Spinal cord (tissue), 10 donors: ENCODE data around the gene C1orf56. TPM values are rescaled to one million over a fixed set of nuclear protein-coding genes. Genes with fewer than 3 reads are reported as not detected.
A peak's percentile ranks its signal among the peaks of the same experiment; 100 is the strongest.

Source experiments
- DNase-seq, 6 donors: peaks; one replicate each; pipeline versions ENCODE4 v3.0.0 to v3.0.0-alpha.2; 2013 to 2015; ENCODE audit warnings: low spot score in 6 of 6, low read depth in 4 of 6
- H3K27ac ChIP-seq: one replicate; pipeline ENCODE4 v1.5.1; 2013; ENCODE audit warnings: low read depth, low read length, control low read depth
- H3K27me3 ChIP-seq: one replicate; pipeline ENCODE4 v1.6.1; 2013; ENCODE audit warnings: low read length; ENCODE audit not compliant: control insufficient read depth, insufficient read depth
- H3K36me3 ChIP-seq: one replicate; pipeline ENCODE4 v1.6.1; 2013; ENCODE audit warnings: low read length; ENCODE audit not compliant: control insufficient read depth, insufficient read depth
- H3K4me1 ChIP-seq: one replicate; pipeline ENCODE4 v1.6.1; 2013; ENCODE audit warnings: low read length; ENCODE audit not compliant: control insufficient read depth, insufficient read depth
- H3K4me3 ChIP-seq: one replicate; pipeline ENCODE4 v1.5.1; 2013; ENCODE audit warnings: low read depth, low read length, control low read depth
- H3K9me3 ChIP-seq: one replicate; pipeline ENCODE4 v1.6.1; 2013; ENCODE audit warnings: low read length; ENCODE audit not compliant: control insufficient read depth, insufficient read depth
- WGBS: methylation state at CpG from one replicate; pipeline ENCODE4 v1.1.5; 2013; ENCODE audit warnings: missing lambda C conversion rate; ENCODE audit not compliant: insufficient coverage; 5-methylcytosine and 5-hydroxymethylcytosine counted together
- polyA plus RNA-seq, 2 donors: library from polyadenylated mRNA; unstranded; fragments of 120-200 nt; gene quantifications; one replicate each; pipeline ENCODE4 v1.2.1, GENCODE V29; 2013; ENCODE audit not compliant: insufficient read length in 2 of 2
- total RNA-seq, 2 donors: library from RNA; depleted of rRNA in 1 of 2; stranded (reverse); fragments of 120-200 nt in 1 of 2; fragments of >200 nt in 1 of 2; gene quantifications; one replicate each; pipeline versions ENCODE4 v1.2.3 to v1.2.4, GENCODE V29; 2013 to 2014
- donor health status: healthy.

Gene C1orf56
- total and polyA plus RNA-seq, 4 donors: 4.1 to 16.9 (median 12.4) TPM

DNA sequence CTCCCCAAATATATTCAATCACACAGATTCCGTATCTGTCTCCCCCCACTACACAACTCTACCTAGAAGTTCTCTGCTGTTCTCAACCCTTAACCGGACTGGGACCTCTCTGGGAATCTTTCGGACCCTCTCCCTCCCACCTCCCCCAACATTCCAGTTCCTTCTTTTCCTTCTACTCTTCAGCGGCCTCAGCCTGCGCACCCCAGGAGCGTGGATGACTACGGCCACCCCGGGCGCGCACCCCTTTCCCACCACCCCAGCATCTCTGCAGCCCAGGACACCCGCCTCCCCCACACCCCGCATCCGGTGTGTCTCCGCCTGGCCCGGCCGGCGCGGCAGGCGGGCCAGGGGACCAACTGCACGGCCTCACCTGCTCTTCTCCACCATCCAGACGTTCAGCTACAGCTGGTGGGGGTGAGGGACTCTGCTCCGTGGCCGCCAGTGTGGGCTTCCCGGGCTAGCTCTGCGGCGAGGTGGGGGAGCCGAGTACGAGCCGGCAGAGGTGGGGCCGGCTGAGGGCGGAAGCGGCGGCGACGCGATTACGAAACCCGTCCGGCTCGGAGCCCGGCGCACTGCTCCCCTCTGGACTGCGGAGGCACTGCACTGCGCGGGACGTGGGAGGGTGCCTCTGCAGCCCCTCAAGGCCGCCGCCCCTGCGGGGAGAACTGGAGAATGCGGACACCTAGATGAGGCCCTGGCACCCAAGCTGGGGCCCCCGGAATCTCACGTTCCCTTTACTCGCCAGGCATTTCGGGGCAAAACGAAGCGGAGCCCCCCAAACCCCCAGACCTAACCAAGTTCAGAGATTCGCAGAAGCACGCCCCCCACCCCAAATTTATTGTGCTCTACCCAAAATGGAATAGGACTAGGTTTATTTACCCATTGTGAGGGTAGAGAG, 11.8 kb downstream of the C1orf56 start, which contains the start of gene CDC42SE1:
Gene CDC42SE1 (minus strand): TSS at position 514 of the 898 bp plus-strand sequence. CDS start 3,892 bp downstream, outside the sequence.
- H3K9me3 ChIP-seq: no peaks in the 10 kb centered on the region
- H3K4me3 ChIP-seq: peak within 1 kb of the TSS; percentile 94
- DNase-seq: peak in 4 of 6 donors; percentile 77 to 96 (median 88)
- H3K36me3 ChIP-seq: peaks cover 33% of the 10 kb centered on the region
- peak within 1 kb of the TSS; percentile 98 for H3K27ac ChIP-seq
- peaks cover 41% of the 10 kb centered on the region for H3K4me1 ChIP-seq
- WGBS: 0% methylated on average over 53 of the region's 58 CpGs
- no peaks in the 10 kb centered on the region for H3K27me3 ChIP-seq

DNA sequence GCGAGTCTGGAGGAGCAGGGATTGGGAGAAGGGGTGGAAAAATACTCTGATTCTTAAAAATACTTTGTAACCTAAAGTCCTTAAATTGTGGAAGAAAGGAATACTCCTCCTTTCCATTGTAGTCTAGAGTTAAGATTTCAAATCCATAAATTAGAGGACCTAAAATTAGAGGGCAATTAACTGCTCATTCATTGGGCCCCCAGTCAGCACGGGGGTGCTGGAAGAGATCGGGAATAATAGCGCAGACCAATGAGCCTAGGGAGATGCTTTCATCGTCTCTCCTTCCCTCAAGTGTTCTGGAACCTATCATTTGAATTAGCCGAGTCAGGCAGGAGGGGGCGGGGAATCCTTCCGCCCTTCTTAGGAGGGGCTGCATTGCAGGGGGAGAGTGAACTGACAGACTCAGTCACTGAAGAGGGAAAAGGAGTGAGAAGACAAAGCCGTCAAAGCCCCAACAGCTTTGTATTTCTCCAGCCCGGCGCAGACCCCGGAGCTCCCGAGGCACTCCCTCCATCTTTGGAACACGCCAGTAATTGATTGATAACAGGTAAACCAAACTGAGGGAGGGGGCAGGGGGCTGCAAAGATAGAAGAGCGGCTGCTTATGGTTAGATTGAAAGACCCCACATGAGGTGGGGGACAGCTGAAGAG, 12.6 kb downstream of the C1orf56 start, which contains the start of gene MLLT11:
Gene MLLT11 (plus strand): TSS at position 391 of the 650 bp plus-strand sequence. CDS start 6,828 bp downstream, outside the sequence.
- Histone ChIP-seq H3K27me3 (no peaks in the 10 kb centered on the region), H3K36me3 (peaks cover 25% of the 10 kb centered on the region), H3K4me1 (peaks cover 41% of the 10 kb centered on the region), H3K9me3 (no peaks in the 10 kb centered on the region), H3K4me3 (peak within 1 kb of the TSS; percentile 94), H3K27ac (peak within 1 kb of the TSS; percentile 98)
- DNase-seq: peak in 5 of 6 donors; percentile 85 to 99 (median 87)
- WGBS: 0% methylated on average over 9 of the region's 15 CpGs

DNA sequence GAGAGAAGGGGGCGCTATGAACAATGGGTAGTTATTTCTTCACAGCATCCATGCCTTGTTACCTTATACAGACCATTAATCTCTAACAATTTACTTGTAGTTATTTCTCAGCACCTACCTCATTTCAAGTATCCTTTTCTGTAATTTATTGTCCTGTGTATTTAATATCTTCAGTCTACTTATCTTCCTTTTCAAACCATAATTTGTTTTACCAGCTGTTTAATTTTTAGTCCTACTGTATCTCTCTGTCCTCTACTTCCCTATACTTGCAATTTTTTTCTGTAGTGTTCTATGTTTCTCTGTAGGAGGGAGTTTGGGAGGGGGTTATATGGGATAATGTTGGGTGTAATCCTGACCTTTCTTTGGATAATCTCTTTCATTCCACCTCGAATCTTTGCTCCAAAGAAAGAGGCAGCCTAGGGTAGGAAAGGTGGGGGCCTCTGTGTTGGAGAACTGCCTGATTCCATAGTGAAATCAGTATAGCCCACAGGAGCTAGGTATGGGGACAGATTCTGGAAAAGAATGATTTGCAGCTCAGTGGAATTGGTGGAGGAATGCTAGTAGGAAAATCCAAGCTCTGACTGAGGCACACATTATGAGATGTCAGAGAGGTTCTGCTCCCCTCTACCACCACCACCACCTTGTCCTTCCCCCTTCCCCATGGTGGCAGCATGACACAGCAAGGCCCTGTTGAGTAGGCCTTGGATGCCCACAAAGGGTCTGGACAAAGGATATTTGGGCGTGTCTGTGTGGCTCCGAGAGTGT, 13.3 kb downstream of the C1orf56 start:
- Histone ChIP-seq H3K27me3 (no peaks in the 10 kb centered on the region), H3K4me3 (peak overlapping the region; percentile 94), H3K4me1 (peaks cover 41% of the 10 kb centered on the region), H3K9me3 (no peaks in the 10 kb centered on the region), H3K27ac (peak overlapping the region; percentile 98), H3K36me3 (peaks cover 20% of the 10 kb centered on the region)
- no CpG with 5 or more reads among the region's 4 CpGs for WGBS
- DNase-seq: peak in 2 of 6 donors; percentile 66 to 85

DNA sequence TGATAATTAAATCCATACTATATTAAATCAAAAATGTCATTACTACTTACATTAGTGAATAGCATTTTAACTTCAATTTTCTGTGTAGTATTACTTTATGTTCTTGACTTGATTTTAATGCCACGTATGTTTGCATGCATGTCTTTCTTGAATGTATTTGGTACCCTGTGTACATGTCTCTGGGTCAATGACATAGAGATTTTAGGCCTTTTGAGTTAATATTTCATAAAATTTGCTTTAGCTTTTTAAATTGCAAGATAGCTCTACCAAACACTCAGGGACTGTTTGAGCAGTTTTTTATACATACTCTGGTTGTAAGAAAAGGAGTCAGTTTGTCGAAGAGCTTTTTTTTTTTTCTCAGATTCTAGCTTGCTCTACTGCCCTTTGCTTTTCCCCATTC, 14.2 kb downstream of the C1orf56 start:
- peak overlapping the region; percentile 98 for H3K27ac ChIP-seq
- H3K4me3 ChIP-seq: peak overlapping the region; percentile 94
- no peaks in the 10 kb centered on the region for H3K9me3 ChIP-seq
- peaks cover 41% of the 10 kb centered on the region for H3K4me1 ChIP-seq
- no peaks in the 10 kb centered on the region for H3K27me3 ChIP-seq
- peak in 1 of 6 donors; percentile 40 for DNase-seq
- no CpG with 5 or more reads among the region's 2 CpGs for WGBS
- H3K36me3 ChIP-seq: peaks cover 20% of the 10 kb centered on the region

DNA sequence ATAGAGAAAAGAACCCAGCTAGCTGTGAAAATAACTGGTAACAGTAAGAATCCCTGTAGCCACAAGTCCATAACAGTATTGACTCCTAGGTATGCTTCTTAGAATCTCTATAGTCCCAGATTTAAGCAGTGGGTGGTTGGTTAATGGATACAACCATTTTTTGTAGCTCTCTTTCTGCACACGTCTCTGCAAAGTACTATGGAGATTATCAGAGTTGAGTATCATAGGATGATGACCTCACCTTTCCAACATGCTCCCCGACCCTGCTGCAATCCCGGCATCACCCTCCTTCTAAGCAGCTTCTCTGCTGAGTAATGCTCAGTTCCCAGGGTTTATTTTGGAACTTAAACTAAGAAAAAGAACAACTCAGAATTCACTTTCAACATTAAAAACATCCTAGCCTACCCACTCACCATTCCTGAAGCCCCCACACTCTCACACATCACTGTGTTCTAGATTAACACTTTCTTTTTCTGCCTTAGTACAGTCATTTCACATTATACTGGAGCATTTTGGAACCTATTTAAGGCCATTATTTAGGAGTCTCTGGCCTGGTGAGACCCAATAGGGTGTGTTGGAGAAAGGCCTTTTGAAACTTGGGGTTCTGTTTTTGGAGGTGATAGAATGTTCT, 15.3 kb downstream of the C1orf56 start:
- no peak overlapping the region for H3K27ac ChIP-seq
- DNase-seq: no peak

DNA sequence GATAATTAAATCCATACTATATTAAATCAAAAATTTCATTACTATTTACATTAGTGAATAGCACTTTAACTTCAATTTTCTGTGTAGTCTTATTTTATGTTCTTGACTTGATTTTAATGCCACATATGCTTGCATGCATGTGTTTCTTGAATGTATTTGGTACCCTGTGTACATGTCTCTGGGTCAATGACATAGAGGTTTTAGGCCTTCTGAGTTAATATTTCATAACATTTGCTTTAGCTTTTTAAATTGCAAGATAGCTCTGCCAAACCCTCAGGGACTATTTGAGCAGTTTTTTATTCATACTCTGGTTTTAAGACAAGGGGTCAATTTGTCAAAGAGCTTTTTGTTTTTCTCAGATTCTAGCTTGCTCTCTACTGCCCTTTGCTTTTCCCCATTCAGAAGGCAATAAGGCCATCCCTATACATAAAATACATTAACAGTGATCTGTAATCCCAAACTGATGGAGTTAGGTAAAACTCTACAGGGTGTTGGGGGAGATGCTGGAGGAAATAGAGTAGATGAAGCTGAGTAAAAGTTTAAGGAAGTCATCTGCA, 17.6 kb downstream of the C1orf56 start:
- no peak overlapping the region for H3K4me3 ChIP-seq
- DNase-seq: no peak
- H3K27me3 ChIP-seq: no peaks in the 10 kb centered on the region
- H3K9me3 ChIP-seq: no peaks in the 10 kb centered on the region
- H3K27ac ChIP-seq: peak overlapping the region; percentile 7
- H3K4me1 ChIP-seq: peaks cover 27% of the 10 kb centered on the region
- peaks cover 25% of the 10 kb centered on the region for H3K36me3 ChIP-seq

More for the DNA sequence above, 15.3 kb downstream of the C1orf56 start:
- no peaks in the 10 kb centered on the region for H3K27me3 ChIP-seq
- peaks cover 31% of the 10 kb centered on the region for H3K4me1 ChIP-seq
- H3K9me3 ChIP-seq: no peaks in the 10 kb centered on the region
- H3K4me3 ChIP-seq: no peak overlapping the region
- H3K36me3 ChIP-seq: peaks cover 15% of the 10 kb centered on the region
- 80% methylated on average over 2 of the region's 3 CpGs for WGBS

DNA sequence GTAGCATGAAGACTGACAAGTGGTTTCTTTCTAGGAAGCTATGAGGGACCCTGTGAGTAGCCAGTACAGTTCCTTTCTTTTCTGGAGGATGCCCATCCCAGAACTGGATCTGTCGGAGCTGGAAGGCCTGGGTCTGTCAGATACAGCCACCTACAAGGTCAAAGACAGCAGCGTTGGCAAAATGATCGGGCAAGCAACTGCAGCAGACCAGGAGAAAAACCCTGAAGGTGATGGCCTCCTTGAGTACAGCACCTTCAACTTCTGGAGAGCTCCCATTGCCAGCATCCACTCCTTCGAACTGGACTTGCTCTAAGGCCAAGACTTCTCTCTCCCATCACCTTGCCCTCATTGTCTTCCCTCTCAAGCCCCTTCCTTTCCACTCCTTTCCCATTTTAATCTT, 19.6 kb downstream of the C1orf56 start:
- H3K36me3 ChIP-seq: peaks cover 25% of the 10 kb centered on the region
- no peaks in the 10 kb centered on the region for H3K27me3 ChIP-seq
- no peak for DNase-seq
- peaks cover 43% of the 10 kb centered on the region for H3K4me1 ChIP-seq
- WGBS: 92% methylated on average over 4 of the region's 4 CpGs
- no peak overlapping the region for H3K27ac ChIP-seq
- H3K4me3 ChIP-seq: no peak overlapping the region
- no peaks in the 10 kb centered on the region for H3K9me3 ChIP-seq

DNA sequence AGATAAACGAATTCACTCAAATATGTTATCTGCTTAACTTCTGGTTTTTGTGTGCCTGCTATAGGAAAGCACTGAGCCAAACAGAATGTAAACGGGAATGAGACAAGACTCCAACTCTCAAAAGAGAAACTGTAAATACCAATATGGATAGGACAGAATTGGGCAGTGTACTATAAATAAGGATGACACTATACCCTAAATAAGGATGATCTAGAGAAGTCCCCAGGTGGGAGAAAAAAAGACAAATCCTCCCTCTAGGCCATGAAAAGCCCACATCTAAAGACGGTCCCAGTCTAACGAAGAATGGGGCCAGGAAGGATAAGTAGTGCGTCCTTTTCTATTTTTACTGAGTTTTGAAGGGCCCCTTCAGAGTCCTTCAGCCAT, 21.5 kb downstream of the C1orf56 start:
- Histone ChIP-seq H3K9me3 (no peaks in the 10 kb centered on the region), H3K4me1 (peaks cover 32% of the 10 kb centered on the region), H3K27ac (peak overlapping the region; percentile 100), H3K27me3 (no peaks in the 10 kb centered on the region), H3K4me3 (no peak overlapping the region), H3K36me3 (peaks cover 25% of the 10 kb centered on the region)
- 100% methylated on average over 1 of the region's 5 CpGs for WGBS
- DNase-seq: no peak
